GM19455 (cell line): ENCODE data around the gene PLEKHD1.

Experiments
- ATAC-seq: cut with Tn5 transposase; IDR thresholded peaks from one replicate; pipeline ENCODE4 v1.9.1; 2021; ENCODE audit not compliant: unreplicated experiment

The PLEKHD1 gene

GRCh38 chr14:69547701-69548348 is 63.3 kb downstream of the PLEKHD1 start:
- ATAC-seq = no peak

GRCh38 chr14:69548566-69548965 is 64.0 kb downstream of the PLEKHD1 start:
- ATAC-seq = no peak

GRCh38 chr14:69551511-69551910 is 67.0 kb downstream of the PLEKHD1 start:
- no peak for ATAC-seq

- ATAC-seq = no peak
Observed at GRCh38 chr14:69553252-69553651, 68.7 kb downstream of the PLEKHD1 start.

- no peak for ATAC-seq
Observed at GRCh38 chr14:69554500-69554899, 70.0 kb downstream of the PLEKHD1 start.

GRCh38 chr14:69558774-69559173 is 74.2 kb downstream of the PLEKHD1 start:
- ATAC-seq = no peak

GRCh38 chr14:69559581-69560011 is 75.1 kb downstream of the PLEKHD1 start:
- no peak for ATAC-seq

- ATAC-seq = no peak
Observed at GRCh38 chr14:69560826-69561225, 76.3 kb downstream of the PLEKHD1 start.

GRCh38 chr14:69561893-69562292 is 77.4 kb downstream of the PLEKHD1 start:
- ATAC-seq = no peak

GRCh38 chr14:69567563-69567962 is 83.0 kb downstream of the PLEKHD1 start:
- no peak for ATAC-seq

GRCh38 chr14:69569859-69570258 is 85.3 kb downstream of the PLEKHD1 start:
- ATAC-seq = no peak

- no peak for ATAC-seq
Observed at GRCh38 chr14:69570836-69571330, 86.4 kb downstream of the PLEKHD1 start.

- ATAC-seq = no peak
Observed at GRCh38 chr14:69571449-69572029, 87.0 kb downstream of the PLEKHD1 start.

GRCh38 chr14:69572030-69572840 is 87.7 kb downstream of the PLEKHD1 start:
- ATAC-seq = no peak

- ATAC-seq = no peak
Observed at GRCh38 chr14:69572841-69573135, 88.3 kb downstream of the PLEKHD1 start.

- ATAC-seq = no peak
Observed at GRCh38 chr14:69573205-69573830, 88.8 kb downstream of the PLEKHD1 start.

- no peak for ATAC-seq
Observed at GRCh38 chr14:69573831-69574262, 89.3 kb downstream of the PLEKHD1 start.

GRCh38 chr14:69574263-69574953 is 89.9 kb downstream of the PLEKHD1 start, which contains the start of gene CCDC177:
Gene CCDC177, minus strand, starts transcription at chr14:69574871. Its CDS starts 1,249 bp downstream, at chr14:69573622.
- no peak for ATAC-seq

- no peak for ATAC-seq
Observed at GRCh38 chr14:69574954-69575295, 90.4 kb downstream of the PLEKHD1 start.

GRCh38 chr14:69579476-69579875 is 94.9 kb downstream of the PLEKHD1 start:
- ATAC-seq = no peak

- no peak for ATAC-seq
Observed at GRCh38 chr14:69580009-69580577, 95.6 kb downstream of the PLEKHD1 start.
